HG03060 (cell line): ENCODE results near the gene CFAP97D2.
"Not testable (repeated sequence)": the region's sequence is repeated elsewhere in the genome, so short reads cannot be mapped to it uniquely, and the experiment has no call there.

Experiments used
- ATAC-seq: cut with Tn5 transposase; IDR thresholded peaks from one replicate; pipeline ENCODE4 v1.9.1; 2021; ENCODE audit warnings: low read depth, moderate number of reproducible peaks; ENCODE audit not compliant: unreplicated experiment

Gene CFAP97D2

DNA sequence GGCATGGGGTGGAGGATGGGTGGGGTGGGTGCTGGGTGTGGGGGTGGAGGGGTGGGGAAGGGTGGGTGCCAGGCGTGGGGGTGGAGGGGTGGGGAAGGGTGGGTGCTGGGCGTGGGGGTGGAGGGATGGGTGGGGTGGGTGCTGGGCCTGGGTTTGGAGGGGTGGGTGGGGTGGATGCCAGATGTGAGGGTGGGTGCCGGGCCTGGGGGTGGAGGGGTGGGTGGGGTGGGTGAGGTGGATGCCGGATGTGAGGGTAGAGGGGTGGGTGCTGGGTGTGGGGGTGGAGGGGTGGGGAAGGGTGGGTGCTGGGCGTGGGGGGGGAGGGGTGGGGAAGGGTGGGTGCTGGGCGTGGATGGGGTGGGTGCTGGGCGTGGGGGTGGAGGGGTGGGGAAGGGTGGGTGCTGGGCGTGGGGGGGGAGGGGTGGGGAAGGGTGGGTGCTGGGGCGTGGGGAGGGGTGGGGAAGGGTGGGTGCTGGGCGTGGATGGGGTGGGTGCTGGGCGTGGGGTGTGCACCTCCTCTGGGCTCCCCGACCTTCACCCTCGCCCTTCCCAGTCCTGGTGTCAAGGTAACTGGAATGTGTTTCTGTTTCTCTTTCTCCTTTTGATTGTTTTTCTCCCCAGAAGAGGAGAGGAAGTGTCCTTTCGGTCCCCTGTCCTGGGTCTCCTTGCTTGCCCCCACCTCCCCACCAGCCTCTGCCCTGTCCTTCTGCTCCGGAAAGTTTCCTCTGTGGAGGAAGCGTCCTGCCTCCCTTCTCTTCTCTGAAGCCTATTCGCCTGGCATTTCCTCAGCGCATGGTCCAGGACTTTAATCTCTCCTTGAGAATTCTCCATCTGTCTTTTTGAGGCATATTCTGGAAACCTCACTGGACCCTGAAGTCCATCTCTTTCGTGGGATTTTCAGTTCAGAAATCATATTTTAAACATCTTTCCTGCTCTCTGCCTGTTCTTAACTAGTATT is 22.9 kb upstream of the CFAP97D2 start:
- no peak for ATAC-seq

DNA sequence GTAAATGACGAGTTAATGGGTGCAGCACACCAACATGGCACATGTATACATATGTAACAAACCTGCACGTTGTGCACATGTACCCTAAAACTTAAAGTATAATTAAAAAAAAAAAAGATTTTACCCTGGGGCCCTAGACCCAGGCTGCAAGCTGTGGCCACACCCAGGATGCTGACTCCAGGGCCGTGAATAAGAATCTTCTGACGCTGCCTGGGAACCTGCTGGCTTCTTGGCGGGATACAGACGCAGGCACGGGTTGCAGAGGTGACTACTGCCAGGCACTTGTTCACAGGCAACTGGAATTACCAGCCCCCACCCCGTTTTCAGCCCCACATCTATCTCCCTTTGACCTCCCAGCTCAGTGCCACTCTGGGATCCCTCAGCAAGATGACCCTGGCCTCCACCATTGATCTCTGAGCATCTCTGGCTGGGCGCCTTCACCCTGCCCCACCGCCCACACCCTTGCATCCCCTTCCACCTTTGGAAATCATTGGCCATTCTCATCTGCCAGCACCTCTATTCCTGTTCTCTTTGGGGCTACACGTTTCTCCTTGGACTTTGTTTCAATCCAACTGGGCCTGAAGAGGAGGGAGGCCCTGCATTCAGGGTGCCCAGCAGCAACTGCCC is 21.1 kb upstream of the CFAP97D2 start:
- no peak for ATAC-seq

DNA sequence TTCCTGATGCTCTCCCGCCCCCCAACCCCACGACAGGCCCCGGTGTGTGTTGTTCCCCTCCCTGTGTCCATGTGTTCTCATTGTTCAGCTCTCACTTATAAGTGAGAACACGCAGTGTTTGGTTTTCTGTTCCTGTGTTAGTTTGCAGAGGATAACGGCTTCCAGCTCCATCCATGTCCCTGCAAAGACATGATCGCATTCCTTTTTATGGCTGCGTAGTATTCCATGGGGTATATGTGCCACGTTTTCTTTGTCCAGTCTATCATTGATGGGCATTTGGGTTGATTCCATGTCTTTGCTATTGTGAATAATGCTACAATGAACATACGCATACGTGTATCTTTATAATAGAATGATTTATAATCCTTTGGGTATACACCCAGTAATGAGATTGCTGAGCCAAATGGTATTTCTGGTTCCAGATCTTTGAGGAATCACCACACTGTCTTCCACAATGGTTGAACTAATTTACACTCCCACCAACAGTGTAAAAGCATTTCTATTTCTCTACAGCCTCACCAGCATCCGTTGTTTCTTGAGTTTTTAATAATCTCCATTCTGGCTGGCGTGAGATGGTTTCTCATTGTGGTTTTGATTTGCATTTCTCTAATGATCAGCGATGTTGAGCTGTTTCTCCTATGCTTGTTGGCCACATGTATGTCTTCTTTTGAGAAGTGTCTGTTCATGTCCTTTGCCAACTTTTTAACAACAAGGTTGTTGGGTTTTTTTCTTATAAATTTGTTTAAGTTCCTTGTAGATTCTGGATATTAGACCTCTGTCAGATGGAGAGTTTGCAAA is 20.0 kb upstream of the CFAP97D2 start:
- ATAC-seq = not testable (repeated sequence)

GRCh38 chr13:114161028-114161556 is 18.0 kb upstream of the CFAP97D2 start:
- no peak for ATAC-seq

- ATAC-seq = no peak
These were observed 17.2 kb upstream of the CFAP97D2 start for GRCh38 chr13:114161644-114162532.

DNA sequence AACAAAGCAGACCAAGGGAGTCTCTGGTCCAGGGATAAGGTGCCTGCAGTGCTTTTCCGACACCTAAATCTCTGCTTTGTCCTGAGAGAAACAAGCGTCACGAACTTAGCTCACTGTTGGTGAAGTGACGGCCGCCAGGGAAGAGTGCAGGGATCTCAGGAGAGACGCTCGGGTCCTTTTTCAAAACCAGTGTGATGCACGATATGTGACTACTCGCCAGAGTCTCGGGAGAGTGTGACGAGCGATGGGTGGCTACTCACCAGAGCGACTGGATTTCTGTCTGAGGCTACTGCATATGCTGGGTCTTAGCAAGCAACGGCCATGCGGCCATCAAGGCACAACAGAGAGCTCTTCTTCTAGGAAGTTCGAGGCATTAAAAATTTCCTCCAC is 16.5 kb upstream of the CFAP97D2 start:
- no peak for ATAC-seq

DNA sequence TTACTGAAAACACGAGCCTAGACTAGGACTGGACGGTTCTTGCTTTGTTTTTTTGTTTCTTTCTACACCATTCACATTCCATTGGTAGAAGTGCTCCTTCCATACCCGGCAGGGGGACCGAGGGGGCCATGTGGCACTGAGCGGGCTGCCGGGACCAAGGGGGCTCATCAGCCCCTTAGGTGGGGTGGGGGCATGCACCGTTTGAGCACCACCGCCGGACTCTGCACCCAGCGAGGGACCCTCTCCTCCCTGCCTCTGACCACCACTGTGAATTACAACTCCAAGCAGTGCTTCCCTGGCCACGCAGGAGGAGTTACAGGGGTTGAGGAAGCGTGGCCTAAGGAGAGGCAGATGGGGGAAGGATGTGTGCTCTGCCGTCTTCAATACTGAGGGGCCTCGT is 15.0 kb upstream of the CFAP97D2 start:
- ATAC-seq = no peak

DNA sequence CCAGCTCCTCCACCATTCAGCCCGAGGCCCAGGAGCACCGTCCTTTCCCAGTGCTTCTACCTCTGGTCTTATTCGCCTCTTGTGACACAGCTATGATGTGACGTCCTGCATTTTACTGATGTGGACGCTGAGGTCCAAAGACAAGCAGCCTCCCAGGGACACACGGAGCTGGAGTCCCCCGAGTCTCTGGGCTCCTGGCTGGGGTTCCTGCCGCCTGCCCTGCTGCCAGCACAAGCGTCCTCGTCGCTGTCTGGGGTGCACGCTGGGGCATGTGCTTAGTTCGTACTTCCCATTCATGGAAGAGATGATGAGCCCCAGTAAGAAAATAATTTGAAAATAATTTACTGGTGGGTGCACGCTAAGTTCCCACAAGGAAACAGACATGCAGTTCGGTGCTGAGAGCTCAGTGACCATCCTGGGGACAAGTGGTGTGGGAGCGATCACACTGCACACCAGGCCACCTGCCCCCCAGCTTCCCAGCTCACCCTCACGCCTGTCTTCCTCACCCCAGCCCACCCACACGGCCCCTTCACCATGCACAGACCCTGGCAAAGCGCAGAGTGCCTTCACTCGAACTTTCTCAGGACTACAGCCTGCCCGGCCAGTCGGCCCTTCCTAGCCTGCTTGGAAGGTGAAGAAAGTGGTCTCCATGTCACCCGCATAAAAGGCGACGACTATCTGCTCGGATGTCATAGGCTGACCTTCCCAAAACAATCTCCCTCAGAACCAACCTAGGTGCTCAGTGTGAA is 14.2 kb upstream of the CFAP97D2 start:
- ATAC-seq = no peak

GRCh38 chr13:114166381-114167131 is 12.5 kb upstream of the CFAP97D2 start:
- no peak for ATAC-seq

DNA sequence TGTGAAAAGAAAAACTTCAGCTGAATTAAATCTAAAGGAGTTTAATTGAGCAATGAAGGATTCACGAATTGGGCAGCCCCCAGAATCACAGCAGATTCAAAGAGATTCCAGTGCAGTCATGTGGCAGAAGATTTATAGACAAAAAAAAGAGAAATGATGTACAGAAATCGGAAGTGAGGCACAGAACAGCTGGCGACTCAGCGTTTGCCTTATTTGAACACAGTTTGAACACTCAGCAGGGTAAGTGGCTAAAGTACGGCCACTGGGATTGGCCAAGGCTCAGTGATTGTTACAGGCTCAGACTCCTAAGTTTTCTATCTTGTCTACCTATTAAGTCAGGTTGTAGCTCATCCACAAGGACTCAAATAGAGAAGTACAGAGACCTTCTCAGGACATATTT is 11.6 kb upstream of the CFAP97D2 start:
- no peak for ATAC-seq

GRCh38 chr13:114167885-114168284 is 11.2 kb upstream of the CFAP97D2 start:
- ATAC-seq = no peak

GRCh38 chr13:114173272-114173671 is 5.8 kb upstream of the CFAP97D2 start:
- ATAC-seq = no peak

GRCh38 chr13:114173745-114174144 is 5.3 kb upstream of the CFAP97D2 start:
- no peak for ATAC-seq

- no peak for ATAC-seq
These were observed 4.5 kb upstream of the CFAP97D2 start for GRCh38 chr13:114174529-114174961.

DNA sequence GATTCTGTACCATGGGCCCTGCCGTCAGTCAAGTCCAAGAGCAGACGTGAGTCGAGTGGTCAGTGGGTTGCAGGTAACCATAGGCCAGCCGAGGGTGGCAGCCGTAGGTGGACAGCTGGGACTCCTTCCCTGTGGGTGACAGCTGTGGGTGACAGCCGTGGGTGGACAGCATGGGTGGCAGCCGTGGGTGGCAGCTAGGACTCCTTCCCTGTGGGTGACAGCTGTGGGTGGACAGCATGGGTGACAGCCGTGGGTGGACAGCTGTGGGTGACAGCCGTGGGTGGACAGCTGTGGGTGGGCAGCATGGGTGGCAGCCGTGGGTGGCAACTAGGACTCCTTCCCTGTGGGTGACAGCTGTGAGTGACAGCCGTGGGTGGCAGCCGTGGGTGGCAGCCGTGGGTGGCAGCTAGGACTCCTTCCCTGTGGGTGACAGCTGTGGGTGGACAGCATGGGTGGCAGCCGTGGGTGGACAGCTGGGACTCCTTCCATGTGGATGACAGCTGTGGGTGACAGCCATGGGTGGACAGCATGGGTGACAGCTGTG is 2.6 kb upstream of the CFAP97D2 start:
- not testable (repeated sequence) for ATAC-seq

- no peak for ATAC-seq
These were observed 1.6 kb upstream of the CFAP97D2 start for GRCh38 chr13:114177245-114178010.

- ATAC-seq = no peak
These were observed 6.3 kb downstream of the CFAP97D2 start for GRCh38 chr13:114185182-114185971.
